Activated T-cell treated with anti-CD3 and anti-CD28 coated beads, Interleukin-2, amount 50 U/mL, for 4 hours (primary cell): ENCODE data around the gene ATN1. TPM values are rescaled to one million over a fixed set of nuclear protein-coding genes. Genes with fewer than 3 reads are reported as not detected.
A peak's percentile ranks its signal among the peaks of the same experiment; 100 is the strongest.
"Not testable (repeated sequence)": the region's sequence is repeated elsewhere in the genome, so short reads cannot be mapped to it uniquely, and the experiment has no call there.

Experiments used
- ATAC-seq, 2 donors: fragments of 200-7000 bp; cut with Tn5 transposase; one replicate each; pipeline ENCODE4 v1.10.0; 2021
- DNase-seq: peaks from one replicate; pipeline ENCODE4 v3.0.0-alpha.2; 2020
- H3K27me3 Mint-ChIP-seq: one replicate; pipeline ENCODE4 v1.8.0; 2021; ENCODE audit warnings: low read depth, mixed read lengths
- H3K36me3 Mint-ChIP-seq: one replicate; pipeline ENCODE4 v1.8.0; 2022; ENCODE audit warnings: mixed read lengths; ENCODE audit not compliant: insufficient read depth
- H3K4me1 Mint-ChIP-seq: one replicate; pipeline ENCODE4 v1.8.0; 2021; ENCODE audit warnings: low read depth, mixed read lengths
- H3K4me3 Mint-ChIP-seq: one replicate; pipeline ENCODE4 v1.8.0; 2021; ENCODE audit warnings: mild to moderate bottlenecking, moderate library complexity, mixed read lengths
- H3K9me3 Mint-ChIP-seq: one replicate; pipeline ENCODE4 v1.8.0; 2021; ENCODE audit warnings: mixed read lengths
- total RNA-seq, 3 donors: library from RNA; stranded (reverse); gene quantifications; one replicate each; pipeline ENCODE4 v1.2.1, GENCODE V29; 2021

Gene ATN1, protein sequence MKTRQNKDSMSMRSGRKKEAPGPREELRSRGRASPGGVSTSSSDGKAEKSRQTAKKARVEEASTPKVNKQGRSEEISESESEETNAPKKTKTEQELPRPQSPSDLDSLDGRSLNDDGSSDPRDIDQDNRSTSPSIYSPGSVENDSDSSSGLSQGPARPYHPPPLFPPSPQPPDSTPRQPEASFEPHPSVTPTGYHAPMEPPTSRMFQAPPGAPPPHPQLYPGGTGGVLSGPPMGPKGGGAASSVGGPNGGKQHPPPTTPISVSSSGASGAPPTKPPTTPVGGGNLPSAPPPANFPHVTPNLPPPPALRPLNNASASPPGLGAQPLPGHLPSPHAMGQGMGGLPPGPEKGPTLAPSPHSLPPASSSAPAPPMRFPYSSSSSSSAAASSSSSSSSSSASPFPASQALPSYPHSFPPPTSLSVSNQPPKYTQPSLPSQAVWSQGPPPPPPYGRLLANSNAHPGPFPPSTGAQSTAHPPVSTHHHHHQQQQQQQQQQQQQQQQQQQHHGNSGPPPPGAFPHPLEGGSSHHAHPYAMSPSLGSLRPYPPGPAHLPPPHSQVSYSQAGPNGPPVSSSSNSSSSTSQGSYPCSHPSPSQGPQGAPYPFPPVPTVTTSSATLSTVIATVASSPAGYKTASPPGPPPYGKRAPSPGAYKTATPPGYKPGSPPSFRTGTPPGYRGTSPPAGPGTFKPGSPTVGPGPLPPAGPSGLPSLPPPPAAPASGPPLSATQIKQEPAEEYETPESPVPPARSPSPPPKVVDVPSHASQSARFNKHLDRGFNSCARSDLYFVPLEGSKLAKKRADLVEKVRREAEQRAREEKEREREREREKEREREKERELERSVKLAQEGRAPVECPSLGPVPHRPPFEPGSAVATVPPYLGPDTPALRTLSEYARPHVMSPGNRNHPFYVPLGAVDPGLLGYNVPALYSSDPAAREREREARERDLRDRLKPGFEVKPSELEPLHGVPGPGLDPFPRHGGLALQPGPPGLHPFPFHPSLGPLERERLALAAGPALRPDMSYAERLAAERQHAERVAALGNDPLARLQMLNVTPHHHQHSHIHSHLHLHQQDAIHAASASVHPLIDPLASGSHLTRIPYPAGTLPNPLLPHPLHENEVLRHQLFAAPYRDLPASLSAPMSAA (N-terminal part only)
- total RNA-seq = 10 to 100 TPM; 65.8 to 73.9 (median 70.7) TPM

GRCh38 chr12:6927379-6928021 is at the start of gene ATN1:
TSS of gene ATN1 (plus strand) at chr12:6927959. CDS start at chr12:6934002, 6,043 bp downstream.
- Mint-ChIP-seq H3K27me3 (no peaks in the 10 kb centered on the region), H3K4me1 (peaks cover 57% of the 10 kb centered on the region), H3K9me3 (no peaks in the 10 kb centered on the region), H3K4me3 (peak within 1 kb of the TSS; percentile 90), H3K36me3 (peaks cover 4% of the 10 kb centered on the region)
- DNase-seq = peak; percentile 37
- ATAC-seq = peak; percentile 51 to 54

- not testable (repeated sequence) for H3K27me3 Mint-ChIP-seq, H3K4me3 Mint-ChIP-seq, DNase-seq, H3K4me1 Mint-ChIP-seq, ATAC-seq, H3K36me3 Mint-ChIP-seq, H3K9me3 Mint-ChIP-seq
Measured at GRCh38 chr12:6879824-6880223, 47.9 kb upstream of the ATN1 start.

DNA sequence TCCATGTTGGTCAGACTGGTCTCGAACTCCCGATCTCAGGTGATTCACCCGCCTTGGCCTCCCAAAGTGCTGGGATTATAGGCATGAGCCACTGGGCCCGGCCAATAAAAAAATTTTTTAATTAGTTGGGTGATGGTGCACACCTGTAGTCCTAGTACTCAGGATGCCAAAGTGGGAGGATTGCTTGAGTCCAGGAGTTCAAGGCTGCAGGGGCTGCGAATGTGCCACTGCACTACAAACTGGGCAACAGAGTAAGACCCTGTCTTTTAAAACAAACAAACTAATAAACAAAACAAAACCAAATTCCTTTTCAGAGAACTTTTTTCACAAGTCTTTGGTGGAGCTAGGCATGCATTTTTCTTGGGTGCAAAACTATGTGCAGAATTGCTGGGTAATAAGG is 44.5 kb upstream of the ATN1 start:
- H3K4me1 Mint-ChIP-seq = no peaks in the 10 kb centered on the region

DNA sequence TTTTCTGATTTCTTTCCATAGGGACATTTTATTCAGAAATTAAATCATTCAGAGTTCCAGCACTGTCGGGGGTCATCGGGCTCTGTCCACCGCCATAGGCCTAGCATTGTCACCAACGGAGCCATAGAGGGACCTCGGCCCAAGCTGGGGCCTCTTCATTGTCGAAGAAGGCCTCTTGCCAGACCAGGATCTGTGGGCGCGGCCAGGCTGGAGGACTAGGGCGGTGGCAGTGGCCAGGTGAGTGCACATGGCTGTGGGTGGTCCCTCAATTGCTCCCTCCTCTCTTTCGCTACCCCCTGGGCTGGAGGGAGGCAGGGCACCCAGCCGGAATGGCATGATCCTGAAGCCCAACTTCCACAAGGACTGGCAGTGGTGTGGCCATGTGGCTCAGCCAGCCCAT is 44.1 kb upstream of the ATN1 start:
- Mint-ChIP-seq H3K27me3 (no peaks in the 10 kb centered on the region), H3K36me3 (peaks cover 9% of the 10 kb centered on the region), H3K4me1 (no peaks in the 10 kb centered on the region), H3K4me3 (no peak overlapping the region), H3K9me3 (no peaks in the 10 kb centered on the region)
- no peak for ATAC-seq
- DNase-seq = no peak

More for the DNA sequence above, 44.5 kb upstream of the ATN1 start:
- ATAC-seq (no peak), DNase-seq (no peak)
- Mint-ChIP-seq H3K36me3 (peaks cover 9% of the 10 kb centered on the region), H3K9me3 (no peaks in the 10 kb centered on the region), H3K27me3 (no peaks in the 10 kb centered on the region), H3K4me3 (no peak overlapping the region)

- DNase-seq (no peak), ATAC-seq (no peak)
- H3K4me1 Mint-ChIP-seq = no peaks in the 10 kb centered on the region
- no peaks in the 10 kb centered on the region for H3K27me3 Mint-ChIP-seq
- peaks cover 9% of the 10 kb centered on the region for H3K36me3 Mint-ChIP-seq
- no peak overlapping the region for H3K4me3 Mint-ChIP-seq
- H3K9me3 Mint-ChIP-seq = no peaks in the 10 kb centered on the region
Measured at GRCh38 chr12:6884539-6884938, 43.2 kb upstream of the ATN1 start.

- not testable (repeated sequence) for H3K4me3 Mint-ChIP-seq, ATAC-seq, H3K9me3 Mint-ChIP-seq, H3K36me3 Mint-ChIP-seq, H3K27me3 Mint-ChIP-seq, DNase-seq, H3K4me1 Mint-ChIP-seq
Measured at GRCh38 chr12:6886206-6886999, 41.4 kb upstream of the ATN1 start.

GRCh38 chr12:6887460-6887859 is 40.3 kb upstream of the ATN1 start:
- no peaks in the 10 kb centered on the region for H3K27me3 Mint-ChIP-seq
- no peaks in the 10 kb centered on the region for H3K9me3 Mint-ChIP-seq
- peaks cover 9% of the 10 kb centered on the region for H3K4me1 Mint-ChIP-seq
- no peak for DNase-seq
- H3K4me3 Mint-ChIP-seq = no peak overlapping the region
- H3K36me3 Mint-ChIP-seq = peaks cover 9% of the 10 kb centered on the region
- ATAC-seq = no peak

- ATAC-seq = no peak
- Mint-ChIP-seq H3K9me3 (no peaks in the 10 kb centered on the region), H3K4me1 (peaks cover 9% of the 10 kb centered on the region), H3K4me3 (no peak overlapping the region), H3K36me3 (peaks cover 9% of the 10 kb centered on the region), H3K27me3 (no peaks in the 10 kb centered on the region)
- DNase-seq = no peak
Measured at GRCh38 chr12:6888360-6888759, 39.4 kb upstream of the ATN1 start.

DNA sequence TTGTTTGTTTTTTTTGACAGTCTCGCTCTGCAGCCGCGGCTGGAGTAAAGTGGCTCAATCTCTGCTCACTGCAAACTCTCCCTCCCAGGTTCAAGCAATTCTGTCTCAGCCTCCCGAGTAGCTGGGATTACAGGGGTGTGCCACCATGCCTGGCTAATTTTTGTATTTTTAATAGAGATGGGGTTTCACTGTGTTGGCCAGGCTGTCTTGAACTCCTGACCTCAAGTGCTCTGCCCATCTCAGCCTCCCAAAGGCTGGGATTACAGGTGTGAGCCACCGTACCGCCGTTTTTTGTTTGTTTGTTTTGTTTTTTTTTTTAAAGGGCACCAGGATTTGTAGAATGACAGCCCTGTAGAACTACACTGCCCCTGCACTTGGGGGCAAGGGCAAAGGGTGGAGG is 39.0 kb upstream of the ATN1 start:
- H3K27me3 Mint-ChIP-seq, ATAC-seq, H3K4me1 Mint-ChIP-seq, DNase-seq, H3K9me3 Mint-ChIP-seq, H3K36me3 Mint-ChIP-seq, H3K4me3 Mint-ChIP-seq: not testable (repeated sequence)

- ATAC-seq, H3K27me3 Mint-ChIP-seq, H3K4me1 Mint-ChIP-seq, H3K9me3 Mint-ChIP-seq, DNase-seq, H3K36me3 Mint-ChIP-seq: not testable (repeated sequence)
- peak overlapping the region; percentile 81 for H3K4me3 Mint-ChIP-seq
Measured at GRCh38 chr12:6889775-6890573, 37.8 kb upstream of the ATN1 start.

- H3K9me3 Mint-ChIP-seq = no peaks in the 10 kb centered on the region
Measured at GRCh38 chr12:6890789-6891645, 36.7 kb upstream of the ATN1 start.

GRCh38 chr12:6891646-6892001 is 36.1 kb upstream of the ATN1 start:
- no peak for ATAC-seq
- Mint-ChIP-seq H3K4me3 (peak overlapping the region; percentile 81), H3K4me1 (peaks cover 9% of the 10 kb centered on the region)

More at GRCh38 chr12:6890789-6891645, 36.7 kb upstream of the ATN1 start:
- ATAC-seq = peak; percentile 97
- H3K4me3 Mint-ChIP-seq = peak overlapping the region; percentile 81
- H3K4me1 Mint-ChIP-seq = peaks cover 9% of the 10 kb centered on the region
- no peaks in the 10 kb centered on the region for H3K36me3 Mint-ChIP-seq
- no peaks in the 10 kb centered on the region for H3K27me3 Mint-ChIP-seq
- DNase-seq = peak; percentile 99

More at GRCh38 chr12:6891646-6892001, 36.1 kb upstream of the ATN1 start:
- no peaks in the 10 kb centered on the region for H3K9me3 Mint-ChIP-seq
- H3K36me3 Mint-ChIP-seq = no peaks in the 10 kb centered on the region
- no peaks in the 10 kb centered on the region for H3K27me3 Mint-ChIP-seq
- DNase-seq = no peak
